GM18498 (cell line): Measurements from ENCODE around the gene SLC16A3.

Source experiments
- ATAC-seq: cut with Tn5 transposase; IDR thresholded peaks from one replicate; pipeline ENCODE4 v1.9.1; 2021; ENCODE audit warnings: mild to moderate bottlenecking, moderate library complexity; ENCODE audit not compliant: unreplicated experiment

Gene SLC16A3

GRCh38 chr17:82280537-82280936 is 51.7 kb downstream of the SLC16A3 start:
- no peak for ATAC-seq

GRCh38 chr17:82281076-82281475 is 52.2 kb downstream of the SLC16A3 start:
- no peak for ATAC-seq

DNA sequence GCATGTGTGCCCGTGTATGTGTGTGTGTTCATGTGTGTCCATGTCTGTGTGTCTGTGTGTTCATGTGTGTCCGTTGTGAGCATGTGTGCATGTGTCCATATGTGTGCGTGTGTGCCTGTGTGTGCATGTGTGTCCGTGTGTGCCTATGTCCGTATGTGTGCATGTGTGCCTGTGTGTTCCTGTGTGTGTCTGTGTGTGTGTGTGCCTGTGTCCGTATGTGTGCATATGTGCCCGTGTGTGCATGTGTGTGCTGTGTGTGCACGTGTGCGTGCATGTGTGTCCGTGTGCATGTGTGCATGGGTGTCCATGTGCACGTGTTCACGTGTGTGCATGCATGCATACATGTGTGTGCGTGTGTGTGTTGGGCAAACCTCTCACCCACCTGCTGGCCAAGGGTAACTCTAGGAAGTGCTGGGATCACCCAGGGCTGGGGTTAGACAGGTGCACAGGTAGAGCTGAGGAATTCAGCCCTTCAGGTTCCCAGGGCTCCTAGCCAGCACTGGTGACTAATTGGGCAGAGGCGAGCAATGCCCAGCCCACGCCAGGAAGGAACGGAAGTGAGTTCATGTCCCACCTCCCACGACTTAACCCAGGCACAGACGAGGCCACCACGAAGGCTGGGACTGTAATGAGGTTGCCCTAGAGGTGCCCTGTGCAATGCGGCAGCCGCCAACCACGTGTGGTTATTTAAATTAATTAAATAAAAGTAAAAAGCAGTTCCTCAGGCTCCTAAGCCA is 52.8 kb downstream of the SLC16A3 start:
- no peak for ATAC-seq

DNA sequence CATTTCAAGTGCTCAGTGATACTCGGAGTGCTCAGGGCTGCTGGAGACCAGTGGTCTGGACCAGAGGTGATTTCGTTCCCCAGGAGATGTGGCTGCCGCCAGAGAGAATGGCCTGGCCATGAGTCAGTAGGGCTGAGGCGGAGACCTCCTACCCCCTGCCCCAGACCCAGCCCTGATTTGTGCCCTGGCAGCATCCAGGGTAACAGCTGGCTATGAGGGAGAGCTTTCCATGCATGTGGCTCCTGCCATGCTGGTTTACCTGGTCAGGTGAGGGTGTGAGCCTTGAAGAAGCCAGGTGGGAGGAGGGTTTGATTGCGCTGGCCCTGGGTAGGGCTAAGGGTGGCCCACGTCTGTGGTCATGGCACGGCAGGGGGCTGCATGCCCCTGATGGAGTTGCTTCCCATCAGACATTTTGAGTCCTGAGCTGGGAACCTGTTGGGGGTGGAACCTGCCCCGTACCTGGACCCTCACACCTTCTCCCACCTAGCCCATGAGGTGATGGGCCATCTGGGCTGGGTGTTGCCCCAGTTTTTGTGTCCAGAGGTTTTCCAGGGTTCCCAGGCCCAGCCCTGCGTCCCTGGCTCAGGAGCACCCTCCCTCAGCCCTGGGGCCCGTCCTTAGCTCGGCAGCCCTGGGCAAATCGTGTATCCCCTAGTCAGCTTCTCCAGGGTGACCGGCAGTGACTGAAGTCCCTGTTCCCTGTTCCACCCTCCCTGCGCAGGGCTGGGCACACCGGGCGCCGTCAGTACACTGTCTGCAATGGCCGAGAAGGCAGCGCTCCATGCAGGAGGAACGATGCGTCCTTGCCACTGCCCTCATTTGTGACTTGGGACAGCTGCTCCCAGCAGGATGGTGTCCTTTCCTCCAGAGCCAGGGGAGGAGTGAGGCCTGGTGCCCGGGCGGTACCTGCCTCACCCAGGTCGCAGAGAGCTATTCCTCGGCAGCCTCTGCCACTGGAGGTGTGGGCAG is 53.7 kb downstream of the SLC16A3 start:
- ATAC-seq = no peak

DNA sequence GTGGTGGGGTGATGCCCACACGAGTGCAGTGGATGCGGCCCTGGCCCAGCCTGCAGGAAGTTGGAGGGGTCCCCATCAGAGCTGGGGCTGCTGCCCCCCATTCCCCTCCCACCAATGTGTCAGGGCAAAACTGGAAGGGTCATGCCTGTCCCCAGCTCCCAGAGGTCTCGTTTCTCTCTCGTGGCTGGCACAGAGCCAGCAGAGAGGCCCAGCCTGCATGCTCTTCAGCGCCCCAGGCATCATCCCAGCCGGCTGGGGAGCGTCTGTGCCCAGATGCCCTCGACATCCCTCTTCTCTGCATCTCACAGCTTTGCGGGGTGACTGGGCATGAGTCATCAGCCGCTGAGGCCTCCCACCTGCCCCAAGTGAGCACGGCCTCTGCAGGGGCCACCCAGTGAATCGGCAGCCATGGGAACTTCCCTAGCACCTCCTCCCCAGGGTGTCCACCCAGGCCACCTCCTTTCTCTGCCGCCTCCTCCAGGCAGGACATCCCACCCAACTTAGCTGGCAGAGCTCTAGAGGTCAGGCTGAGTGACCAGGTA is 54.4 kb downstream of the SLC16A3 start:
- ATAC-seq = no peak

DNA sequence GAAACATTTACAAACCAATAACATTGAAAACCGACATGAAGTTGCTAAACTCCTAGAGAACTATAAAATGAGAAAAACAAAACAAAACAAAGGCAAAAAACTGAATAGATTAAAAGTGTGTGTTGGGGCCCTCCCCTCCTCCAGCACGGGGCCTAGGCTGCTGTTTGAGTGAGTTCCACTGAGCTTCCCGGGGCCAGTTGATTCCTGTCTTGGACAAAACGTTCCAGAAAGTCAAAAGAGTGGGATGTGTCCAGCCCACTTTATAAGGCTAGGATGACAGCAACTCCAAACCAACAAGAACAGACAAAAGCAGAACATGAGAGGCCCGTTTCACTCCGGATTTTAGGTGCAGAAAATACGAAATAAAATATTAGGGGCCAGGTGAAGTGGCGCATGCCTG is 56.3 kb downstream of the SLC16A3 start:
- ATAC-seq = no peak

DNA sequence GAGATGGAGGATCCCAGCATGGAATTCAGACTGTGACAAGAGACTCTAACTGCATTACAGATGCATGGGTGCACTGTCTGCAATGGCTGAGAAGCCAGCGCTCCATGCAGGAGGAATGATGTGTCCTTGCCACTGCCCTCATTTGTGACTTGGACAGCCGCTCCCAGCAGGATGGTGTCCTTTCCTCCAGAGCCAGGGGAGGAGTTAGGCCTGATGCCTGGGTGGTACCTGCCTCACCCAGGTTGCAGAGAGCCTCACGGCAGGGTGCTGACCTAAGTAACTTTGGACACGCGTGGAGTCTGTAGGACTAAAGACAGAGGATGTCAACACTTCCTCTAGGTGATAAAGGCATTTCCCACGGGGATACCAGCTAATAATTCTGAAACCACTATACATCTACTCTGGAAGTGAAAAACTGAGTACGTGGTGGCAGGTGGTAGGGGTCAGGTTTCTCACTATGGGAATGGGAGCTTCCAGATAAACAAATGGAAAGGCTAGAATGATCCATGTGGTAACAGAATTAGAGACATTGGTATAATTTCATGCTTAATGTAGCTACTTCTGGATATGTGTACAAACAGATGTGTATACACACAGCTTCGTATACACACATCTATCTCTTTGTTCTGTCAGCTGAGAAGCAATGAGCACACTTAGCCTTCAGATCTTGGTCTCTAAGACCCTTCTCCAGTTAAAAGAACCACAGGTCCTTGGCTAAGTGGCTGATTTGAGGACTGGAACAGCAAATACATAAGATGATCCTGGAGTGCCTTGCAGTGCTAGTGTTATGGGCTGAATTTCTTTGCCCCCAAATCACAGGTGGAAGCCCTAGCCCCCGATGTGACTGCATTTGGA is 58.4 kb downstream of the SLC16A3 start:
- ATAC-seq = no peak

DNA sequence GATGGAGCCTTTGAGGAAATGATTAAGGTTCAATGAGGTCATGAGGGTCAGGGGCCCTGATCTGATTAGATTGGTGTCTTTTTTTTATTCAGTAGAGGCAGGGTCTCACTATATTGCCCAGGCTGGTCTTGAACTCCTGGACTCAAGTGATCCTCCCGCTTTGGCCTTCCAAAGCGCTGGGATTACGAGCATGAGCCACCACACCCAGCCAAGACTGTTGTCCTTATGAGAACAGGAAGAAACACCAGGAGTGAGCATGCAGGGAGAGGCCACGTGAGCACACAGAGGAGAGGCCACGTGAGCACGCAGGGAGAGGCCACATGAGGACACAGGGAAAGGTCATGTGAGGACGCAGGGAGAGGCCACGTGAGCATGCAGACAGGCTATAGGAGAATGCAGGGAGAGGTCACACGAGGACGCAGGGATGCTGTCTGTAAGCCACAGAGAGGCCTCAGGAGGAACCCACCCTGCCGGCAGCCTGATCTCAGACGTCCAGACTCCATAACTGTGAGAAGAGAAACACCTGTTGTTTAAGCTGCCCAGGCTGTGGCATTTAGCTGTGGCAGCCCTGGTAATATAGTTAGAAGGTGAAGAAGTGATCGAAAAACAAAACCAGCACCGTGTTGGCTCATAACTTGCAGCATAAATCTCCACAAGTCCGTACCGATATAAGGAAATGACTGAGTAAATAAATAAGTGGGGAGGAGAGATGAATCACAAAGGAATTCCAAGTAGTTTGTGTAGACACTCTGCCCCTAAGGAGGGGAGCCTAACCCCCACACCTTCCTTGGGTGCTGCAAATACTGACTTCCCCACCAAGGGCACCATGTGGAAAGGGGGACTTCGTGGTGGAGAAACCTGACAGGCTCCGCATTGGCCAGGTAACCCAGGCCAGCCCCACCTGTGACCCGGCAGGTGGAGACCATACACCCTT is 59.3 kb downstream of the SLC16A3 start:
- ATAC-seq = no peak
